Stimulated activated CD8-positive, alpha-beta memory T cell treated with anti-CD3 and anti-CD28 coated beads, Interleukin-15, amount 100 ng/mL, for 48 hours (primary cell): Measurements from ENCODE around the gene TMEM61.
"Not testable (repeated sequence)": the region's sequence is repeated elsewhere in the genome, so short reads cannot be mapped to it uniquely, and the experiment has no call there.

ENCODE experiments used
- DNase-seq, 2 donors: peaks; one replicate each; pipeline ENCODE4 v3.0.0-alpha.2; 2020; ENCODE audit warnings: low read depth in 2 of 2

TMEM61 gene

DNA sequence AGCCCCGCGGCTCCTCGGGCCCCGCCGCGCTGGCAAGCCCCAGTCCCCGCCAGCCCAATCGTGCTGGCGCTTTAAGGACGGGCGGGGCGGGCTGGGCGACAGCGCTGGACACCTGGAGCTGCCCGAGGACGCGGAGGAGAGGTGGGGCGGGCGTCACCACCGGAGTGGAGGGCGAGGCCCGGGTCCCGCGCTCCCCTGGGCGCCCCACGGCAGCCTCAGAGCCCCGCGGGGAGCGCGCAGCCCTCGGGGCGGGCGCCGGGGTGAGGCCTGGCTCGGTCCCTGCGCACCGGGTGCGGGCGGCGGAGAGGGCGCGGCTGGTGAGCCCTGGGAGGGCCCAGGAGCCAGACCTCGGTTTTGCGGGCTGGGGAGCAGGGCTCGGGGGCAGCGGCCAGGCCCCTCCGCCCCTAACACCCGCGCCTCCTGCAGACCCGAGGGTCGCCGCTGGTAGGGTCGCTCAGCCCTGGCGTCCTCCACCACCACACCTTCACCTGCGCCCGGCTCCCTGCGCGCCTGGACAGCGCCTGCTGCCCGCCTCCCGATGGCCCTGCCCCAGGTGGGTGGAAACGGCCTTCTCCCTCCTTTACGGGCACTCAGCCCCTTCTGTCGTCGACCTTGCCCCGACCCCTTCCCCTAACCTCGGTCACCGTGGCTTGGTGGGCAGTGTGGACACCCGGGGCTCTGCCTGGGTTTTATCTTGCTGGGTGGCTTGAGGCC is at the start of gene TMEM61:
Gene TMEM61, plus strand, starts transcription at position 101 of the 714 bp plus-strand sequence. Its CDS starts 438 bp downstream, at position 539.
- no peak for DNase-seq

DNA sequence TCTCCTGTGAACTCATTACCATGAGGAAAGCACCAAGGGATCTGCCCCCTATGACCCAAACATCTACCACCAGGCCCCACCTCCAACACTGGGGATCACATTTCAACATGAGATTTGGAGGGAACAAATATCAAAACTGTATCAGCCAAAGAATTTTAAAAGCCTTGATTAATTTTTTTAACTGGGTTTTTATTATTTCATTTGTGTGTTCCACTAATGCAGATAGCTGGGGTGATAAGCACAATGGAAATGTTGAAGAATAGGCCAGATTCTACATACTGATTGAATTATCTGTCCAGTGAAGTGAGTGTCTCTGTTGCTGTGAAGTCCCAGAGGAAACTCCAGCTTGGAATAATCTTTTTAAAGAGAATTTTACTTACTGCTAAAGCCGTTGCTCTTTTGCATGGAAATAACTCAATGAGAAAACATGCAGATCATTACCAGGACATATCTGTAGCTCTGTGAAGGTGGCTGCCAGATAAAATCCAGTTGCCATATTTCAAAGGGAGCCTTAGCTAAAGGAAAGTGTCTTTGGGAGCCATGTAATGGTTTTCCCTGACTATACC is 49.1 kb upstream of the TMEM61 start:
- DNase-seq: no peak

DNA sequence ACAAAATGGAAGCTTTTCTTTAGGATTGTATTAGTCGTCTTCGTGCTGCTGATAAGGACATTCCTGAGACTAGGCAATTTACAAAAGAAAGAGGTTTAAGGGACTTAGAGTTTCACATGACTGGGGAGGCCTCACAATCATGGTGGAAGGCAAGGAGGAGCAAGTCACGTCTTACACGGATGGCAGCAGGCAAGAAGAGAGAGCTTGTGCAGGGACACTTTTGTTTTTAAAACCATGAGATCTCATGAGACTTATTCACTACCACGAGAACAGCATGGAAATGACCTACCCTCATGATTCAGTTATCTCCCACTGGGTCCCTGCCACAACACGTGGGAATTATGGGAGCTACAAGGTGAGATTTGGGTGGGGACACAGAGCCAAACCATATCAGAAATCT is 46.3 kb upstream of the TMEM61 start:
- DNase-seq: not testable (repeated sequence)

DNA sequence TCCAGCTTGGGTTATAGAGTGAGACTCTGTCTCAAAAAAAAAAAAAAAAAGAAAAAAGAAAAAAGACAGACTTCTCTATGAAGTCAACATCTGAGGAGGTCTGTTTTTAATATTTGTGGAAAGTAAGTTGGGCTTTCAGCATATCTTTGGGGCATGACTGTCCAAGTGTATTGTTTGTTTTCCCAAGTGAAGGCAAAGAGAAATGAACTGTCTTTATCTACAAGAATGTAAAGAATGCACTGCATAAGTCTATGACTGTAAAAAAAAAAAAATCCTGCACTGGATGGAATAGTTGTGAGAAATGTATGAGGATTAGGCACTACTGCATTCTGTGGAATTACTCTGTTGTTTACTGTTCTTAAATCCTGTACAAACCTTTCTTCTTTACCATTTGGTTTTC is 45.6 kb upstream of the TMEM61 start:
- DNase-seq: no peak

DNA sequence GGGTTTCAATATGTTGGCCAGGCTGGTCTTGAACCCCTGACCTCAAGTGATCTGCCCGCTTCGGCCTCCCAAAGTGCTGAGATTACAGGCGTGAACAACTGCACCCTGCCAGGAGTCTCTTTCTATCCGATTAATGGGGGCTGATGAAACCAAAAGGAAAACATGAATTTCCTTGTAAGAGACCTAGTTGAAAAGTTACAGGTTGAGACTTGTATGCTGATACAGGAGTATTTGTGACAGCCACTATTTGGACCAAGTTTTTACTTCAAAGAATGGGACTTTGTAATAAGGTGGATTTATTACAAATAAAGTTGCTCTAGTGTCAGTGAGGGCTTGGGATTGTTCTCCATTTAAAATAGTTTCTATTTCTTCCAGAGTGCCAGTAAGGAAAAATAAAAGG is 43.6 kb upstream of the TMEM61 start:
- DNase-seq: no peak

DNA sequence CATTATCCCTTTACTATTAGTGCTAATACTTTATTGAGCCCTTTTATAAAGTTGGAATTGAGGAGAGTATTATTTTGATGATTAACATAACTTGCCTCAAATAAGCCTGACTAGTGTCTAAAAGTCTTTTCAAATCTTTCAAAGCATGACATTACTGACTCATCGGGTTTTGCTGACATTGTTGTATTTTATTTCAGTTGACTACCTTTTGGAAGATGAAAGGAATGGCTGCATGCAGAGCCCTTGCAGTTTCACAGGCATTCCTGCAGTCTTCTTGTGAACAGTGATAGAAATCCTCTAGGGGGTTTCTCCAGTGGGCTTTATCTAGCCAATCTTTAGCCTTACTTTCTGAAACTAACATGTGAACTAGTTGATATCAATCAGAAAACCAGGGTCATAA is 43.0 kb upstream of the TMEM61 start:
- DNase-seq: no peak

DNA sequence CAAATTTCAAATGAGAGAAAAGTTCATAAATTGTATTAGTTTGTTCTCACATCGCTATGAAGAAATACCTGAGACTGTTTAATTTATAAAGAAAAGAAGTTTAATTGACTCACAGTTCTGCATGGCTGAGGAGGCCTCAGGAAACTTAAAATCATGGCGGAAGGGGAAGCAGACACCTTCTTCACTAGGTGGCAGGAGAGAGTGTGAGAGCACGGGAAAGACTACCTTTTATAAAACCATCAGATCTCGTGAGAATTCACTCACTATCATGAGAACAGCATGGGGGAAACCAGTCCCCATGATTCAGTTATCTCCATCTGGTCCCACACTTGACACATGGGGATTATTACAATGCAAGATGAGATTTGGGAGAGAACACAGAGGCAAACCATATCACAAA is 41.5 kb upstream of the TMEM61 start:
- not testable (repeated sequence) for DNase-seq

DNA sequence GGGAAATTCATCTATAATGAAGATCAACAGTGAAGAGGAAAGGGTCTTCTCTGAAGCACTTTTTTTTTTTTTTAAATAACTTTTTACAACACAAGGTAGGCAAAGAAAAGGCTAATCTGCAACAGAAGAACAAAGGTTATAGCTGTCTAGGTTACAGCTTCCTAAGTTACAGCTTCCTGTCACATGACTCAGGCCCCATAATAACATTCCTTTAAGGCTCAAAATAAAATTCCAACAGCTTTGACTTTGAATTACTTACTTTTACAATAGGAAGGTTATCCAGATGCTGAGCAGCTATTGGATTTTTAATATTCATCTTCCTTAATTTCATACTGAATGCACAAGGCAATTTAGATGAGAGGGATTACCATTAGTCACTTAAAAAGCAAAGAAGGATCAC is 40.4 kb upstream of the TMEM61 start:
- no peak for DNase-seq

- DNase-seq: no peak
These were observed 37.5 kb upstream of the TMEM61 start for GRCh38 chr1:54942976-54943375.

DNA sequence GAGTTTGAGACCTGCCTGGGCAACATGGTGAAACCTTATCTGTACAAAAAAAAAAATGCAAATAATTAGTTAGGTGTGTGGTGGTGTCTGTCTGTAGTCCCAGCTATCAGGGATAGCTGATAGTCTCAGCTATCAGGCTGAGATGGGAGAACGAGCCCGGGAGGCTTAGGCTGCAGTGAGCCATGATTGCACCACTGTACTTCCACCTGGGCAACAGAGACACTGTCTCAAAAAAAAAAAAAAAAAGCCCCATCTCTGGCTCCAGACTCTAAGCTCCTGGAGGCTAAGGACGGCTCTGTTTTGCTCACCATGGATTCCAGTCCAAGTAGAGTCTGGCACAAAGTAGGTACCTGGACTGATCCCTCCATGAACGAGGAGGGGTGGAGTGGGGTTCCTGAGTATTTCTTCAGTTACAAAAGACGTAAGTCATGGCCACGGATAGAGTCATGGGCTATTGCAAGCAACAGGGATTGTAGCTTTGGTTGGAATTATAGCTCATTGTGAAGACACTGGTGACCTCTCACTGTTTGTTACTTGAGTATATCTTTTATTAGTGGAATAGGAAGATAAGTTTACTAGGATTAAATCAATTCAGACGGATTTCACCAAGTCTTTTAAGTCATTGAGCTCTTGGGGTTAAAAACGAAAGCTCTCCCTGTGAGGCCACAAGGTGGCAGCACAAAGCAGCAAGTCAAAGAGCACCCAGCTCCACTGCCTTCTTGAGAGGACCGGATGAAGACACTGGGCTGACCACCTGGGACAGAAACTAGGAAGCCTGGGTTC is 35.6 kb upstream of the TMEM61 start:
- DNase-seq: peak; percentile 25 to 42

GRCh38 chr1:54945393-54945936 is 35.0 kb upstream of the TMEM61 start:
- no peak for DNase-seq

DNA sequence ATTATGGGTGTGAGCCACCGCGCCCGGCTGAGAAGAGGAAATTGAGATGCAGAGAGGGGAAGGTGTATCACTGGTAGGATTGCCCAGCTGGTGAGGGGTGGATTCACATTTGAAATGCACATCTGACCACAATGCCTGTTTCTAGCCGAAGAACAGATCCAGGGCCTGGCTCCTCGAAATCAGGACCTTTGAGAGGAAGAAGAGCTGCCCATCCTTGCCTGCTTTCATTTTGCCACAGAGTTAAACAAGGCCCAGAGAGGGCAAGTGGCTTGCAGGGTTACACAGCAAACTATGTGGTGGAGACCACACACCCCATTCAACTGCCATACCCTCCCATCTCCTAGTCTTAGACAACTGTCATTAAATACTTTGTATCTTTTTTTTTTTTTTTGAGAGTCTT is 32.9 kb upstream of the TMEM61 start:
- no peak for DNase-seq

- no peak for DNase-seq
These were observed 31.4 kb upstream of the TMEM61 start for GRCh38 chr1:54949053-54949452.

DNA sequence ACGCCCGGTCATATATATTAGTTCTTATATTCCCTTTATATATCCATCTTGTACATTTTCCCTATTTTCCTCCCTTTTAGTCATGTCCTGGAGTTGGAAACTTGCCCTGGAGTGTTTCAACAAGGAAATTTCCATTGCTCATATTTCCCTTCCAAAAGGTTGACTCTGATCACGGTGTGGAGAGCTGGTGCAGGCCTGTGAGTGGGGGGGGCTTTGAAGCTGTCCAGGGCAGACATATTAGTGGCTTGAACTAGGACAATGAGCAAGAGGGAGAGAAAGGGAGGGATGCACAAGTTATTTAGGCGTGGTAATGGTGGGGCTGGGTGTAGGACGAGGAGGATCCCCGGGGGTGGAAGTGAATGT is 30.4 kb upstream of the TMEM61 start:
- DNase-seq: no peak

DNA sequence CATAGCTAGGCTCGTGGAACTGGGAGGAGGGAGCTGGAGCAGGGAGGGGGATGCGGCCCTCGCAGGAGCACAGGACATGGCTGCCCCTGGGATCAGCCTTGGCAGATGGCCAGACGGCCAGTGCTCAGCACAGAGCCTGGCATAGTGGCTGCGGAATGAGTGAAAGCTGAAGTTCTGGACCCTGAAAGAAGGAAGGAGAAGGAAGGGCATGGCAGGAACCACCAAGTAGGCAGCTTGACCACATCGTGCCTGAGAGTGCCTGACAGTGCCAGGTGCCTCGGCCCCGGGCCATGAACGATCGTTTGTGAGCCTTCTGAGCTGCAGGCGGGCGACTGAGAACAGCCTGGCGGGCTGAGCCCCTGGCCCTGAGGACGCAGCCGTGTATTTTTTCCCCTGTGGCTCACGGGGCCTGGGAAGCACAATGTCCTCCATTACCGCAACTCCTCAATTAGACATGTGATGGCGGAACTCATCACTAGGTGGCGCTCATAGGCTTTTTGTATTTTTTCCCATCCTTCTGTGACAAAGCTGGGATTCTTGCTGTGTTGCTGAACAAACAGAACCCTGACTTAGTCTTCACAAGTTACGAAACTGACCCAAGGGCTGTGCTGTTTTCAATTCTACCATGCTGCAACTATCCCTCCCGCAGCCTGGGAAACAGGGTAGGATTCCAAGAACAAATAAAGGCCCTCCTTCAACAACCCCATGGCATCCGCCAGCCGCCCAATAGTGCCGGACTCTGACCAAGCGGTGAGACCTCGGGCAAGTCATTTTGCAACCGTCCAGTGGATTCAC is 29.9 kb upstream of the TMEM61 start:
- DNase-seq: peak; percentile 11 to 18

- no peak for DNase-seq
These were observed 28.6 kb upstream of the TMEM61 start for GRCh38 chr1:54951810-54952226.

DNA sequence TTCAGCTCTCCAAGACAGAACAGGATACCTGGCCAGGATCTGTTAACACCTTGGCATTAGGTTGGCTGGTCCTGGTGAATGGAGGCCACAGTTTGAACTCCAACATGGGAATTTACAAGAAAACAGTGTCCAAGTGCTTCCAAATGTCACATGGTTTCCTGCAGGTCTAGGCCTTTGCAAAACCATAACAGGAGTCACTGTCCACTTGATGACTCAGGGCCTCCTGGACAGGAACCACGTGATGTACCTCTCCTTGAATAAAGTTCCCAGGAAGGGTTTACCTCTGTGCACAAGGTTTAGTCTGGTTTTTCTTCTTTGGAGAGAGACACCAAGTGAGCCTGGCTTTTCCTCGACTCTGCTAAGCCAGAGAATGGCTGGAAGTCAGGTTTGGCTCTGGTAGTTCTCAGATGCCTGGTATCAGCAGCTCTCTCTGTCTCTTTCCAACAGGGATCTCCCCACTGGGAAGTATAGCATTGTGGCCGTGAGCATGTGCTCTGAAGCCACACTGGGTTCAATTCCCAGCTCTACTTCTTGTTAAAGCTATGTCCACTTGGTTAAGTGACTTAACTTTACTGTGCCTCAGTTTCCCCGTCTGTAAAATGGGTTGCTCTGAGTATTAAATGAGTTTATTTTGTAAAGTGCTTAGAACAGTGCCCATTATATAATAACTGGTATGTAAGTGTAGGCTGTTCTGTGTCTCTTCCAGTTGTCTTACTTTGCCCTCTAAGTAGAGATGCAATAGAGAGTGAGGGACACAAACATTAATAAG is 27.3 kb upstream of the TMEM61 start:
- no peak for DNase-seq

DNA sequence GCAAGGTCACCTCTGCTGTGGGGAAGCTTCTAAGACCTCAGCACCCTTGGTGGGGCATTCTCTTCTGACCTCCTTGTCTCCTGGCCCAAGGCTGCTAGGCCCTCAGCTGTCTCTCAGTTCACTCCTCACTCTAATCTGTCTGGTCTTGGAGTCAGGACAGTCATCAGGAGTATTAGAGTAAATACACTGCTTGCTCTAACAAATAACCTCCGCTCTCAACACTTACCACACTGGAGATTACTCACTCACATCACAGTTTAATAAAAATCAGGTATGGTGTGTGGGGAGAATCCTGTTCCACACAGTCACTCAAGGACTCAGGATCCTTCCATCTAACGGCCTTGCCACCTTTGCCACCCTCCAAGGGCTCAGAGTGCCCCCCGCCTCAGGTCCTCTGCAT is 26.6 kb upstream of the TMEM61 start:
- DNase-seq: no peak

GRCh38 chr1:54955359-54955758 is 25.1 kb upstream of the TMEM61 start:
- no peak for DNase-seq

GRCh38 chr1:54956726-54957125 is 23.7 kb upstream of the TMEM61 start:
- DNase-seq: no peak

GRCh38 chr1:54959241-54959640 is 21.2 kb upstream of the TMEM61 start:
- no peak for DNase-seq
